BJ (cell line): ENCODE data around the gene SEMA3D. TPM values are rescaled to one million over a fixed set of nuclear protein-coding genes. Genes with fewer than 3 reads are reported as not detected.

Experiments
- CTCF ChIA-PET: fragments of 350-600 bp; formaldehyde crosslinking; extraction: SDS; loops from one replicate; lab custom pipeline; 2021; ENCODE audit warnings: antibody characterized with exemption, inconsistent platforms; lab: Yijun Ruan, JAX
- POLR2A ChIA-PET: fragments of 300-600 bp; sonication (Branson Sonifier 250); formaldehyde crosslinking; extraction: SDS; loops from one replicate; lab custom pipeline; 2021; ENCODE audit warnings: antibody characterized with exemption; lab: Charles Lee
- DNase-seq: peaks from one replicate; pipeline ENCODE4 v3.0.0-alpha.2; 2011; ENCODE audit warnings: low read depth
- H3K27me3 ChIP-seq: 2 replicates; pipeline ENCODE4 v1.6.0; 2011; ENCODE audit warnings: low read length; ENCODE audit not compliant: control insufficient read depth, insufficient read depth
- H3K36me3 ChIP-seq: 2 replicates; pipeline ENCODE4 v1.5.1; 2011; ENCODE audit warnings: low read length; ENCODE audit not compliant: control insufficient read depth, insufficient read depth
- H3K4me3 ChIP-seq: 2 replicates; pipeline ENCODE4 v1.5.1; 2011; ENCODE audit warnings: low read depth, mild to moderate bottlenecking, control low read depth, low read length
- polyA plus RNA-seq: library from polyadenylated mRNA; depleted of rRNA; stranded (reverse); fragments of >200 nt; gene quantifications from 2 replicates; pipeline ENCODE4 v1.2.3, GENCODE V29; 2011
- TF ChIP-seq, protein P1 (sequence below): IDR thresholded peaks from 2 replicates; pipeline ENCODE4 v1.5.1; 2011; ENCODE audit warnings: low read depth, mild to moderate bottlenecking, control low read depth, inconsistent platforms, low read length, moderate library complexity; ENCODE audit not compliant: insufficient read depth

The SEMA3D gene
- polyA plus RNA-seq, 1 experiment, result 19.9 TPM

DNA sequence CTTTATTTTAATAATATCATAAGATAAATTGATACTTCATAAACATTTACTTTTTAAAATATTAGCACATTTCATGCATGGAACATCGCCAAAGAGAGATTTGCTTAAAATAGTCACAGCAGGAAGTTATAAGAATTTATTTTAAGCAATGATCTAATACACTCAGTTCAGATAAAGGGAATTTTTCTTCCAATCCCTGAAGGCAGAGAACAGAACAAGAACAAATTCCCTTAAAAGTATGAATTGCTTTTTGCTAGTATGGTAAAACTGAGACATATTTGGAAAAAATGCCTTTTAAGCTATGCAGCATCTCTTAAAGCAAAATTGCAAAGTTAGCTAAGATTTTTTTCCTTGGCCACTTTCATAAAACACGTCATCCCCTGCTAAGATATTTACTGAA is 91.0 kb downstream of the SEMA3D start:
- ChIA-PET POLR2A (no interaction called here), CTCF (no interaction called here)
- no peak overlapping the region for H3K4me3 ChIP-seq
- TF ChIP-seq, protein P1, sequence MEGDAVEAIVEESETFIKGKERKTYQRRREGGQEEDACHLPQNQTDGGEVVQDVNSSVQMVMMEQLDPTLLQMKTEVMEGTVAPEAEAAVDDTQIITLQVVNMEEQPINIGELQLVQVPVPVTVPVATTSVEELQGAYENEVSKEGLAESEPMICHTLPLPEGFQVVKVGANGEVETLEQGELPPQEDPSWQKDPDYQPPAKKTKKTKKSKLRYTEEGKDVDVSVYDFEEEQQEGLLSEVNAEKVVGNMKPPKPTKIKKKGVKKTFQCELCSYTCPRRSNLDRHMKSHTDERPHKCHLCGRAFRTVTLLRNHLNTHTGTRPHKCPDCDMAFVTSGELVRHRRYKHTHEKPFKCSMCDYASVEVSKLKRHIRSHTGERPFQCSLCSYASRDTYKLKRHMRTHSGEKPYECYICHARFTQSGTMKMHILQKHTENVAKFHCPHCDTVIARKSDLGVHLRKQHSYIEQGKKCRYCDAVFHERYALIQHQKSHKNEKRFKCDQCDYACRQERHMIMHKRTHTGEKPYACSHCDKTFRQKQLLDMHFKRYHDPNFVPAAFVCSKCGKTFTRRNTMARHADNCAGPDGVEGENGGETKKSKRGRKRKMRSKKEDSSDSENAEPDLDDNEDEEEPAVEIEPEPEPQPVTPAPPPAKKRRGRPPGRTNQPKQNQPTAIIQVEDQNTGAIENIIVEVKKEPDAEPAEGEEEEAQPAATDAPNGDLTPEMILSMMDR, result no peak
- no peaks in the 10 kb centered on the region for H3K36me3 ChIP-seq
- no peak for DNase-seq
- no peaks in the 10 kb centered on the region for H3K27me3 ChIP-seq

DNA sequence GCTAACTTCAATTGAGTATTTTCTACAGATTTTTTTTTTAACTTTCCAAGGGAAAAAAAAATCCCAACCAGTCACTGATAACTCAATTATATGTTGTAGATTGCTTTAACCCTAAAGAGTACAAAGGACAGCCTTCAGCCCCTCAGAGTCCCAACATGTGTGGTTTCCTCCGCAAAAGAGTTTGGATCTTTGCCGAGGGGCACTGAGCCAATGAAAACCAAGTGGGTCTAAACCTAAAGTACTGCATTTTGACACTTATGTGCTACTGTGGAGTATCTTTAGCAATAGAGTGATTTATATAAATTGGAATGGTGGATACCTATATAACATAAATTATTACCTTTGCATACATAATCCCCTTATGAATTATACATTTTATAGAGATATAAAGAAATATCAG is 91.5 kb downstream of the SEMA3D start:
- DNase-seq, result no peak
- POLR2A ChIA-PET, result no interaction called here
- CTCF ChIA-PET, result no interaction called here
- Histone ChIP-seq H3K4me3 (no peak overlapping the region), H3K36me3 (no peaks in the 10 kb centered on the region), H3K27me3 (no peaks in the 10 kb centered on the region)
- TF ChIP-seq, protein P1, result no peak

DNA sequence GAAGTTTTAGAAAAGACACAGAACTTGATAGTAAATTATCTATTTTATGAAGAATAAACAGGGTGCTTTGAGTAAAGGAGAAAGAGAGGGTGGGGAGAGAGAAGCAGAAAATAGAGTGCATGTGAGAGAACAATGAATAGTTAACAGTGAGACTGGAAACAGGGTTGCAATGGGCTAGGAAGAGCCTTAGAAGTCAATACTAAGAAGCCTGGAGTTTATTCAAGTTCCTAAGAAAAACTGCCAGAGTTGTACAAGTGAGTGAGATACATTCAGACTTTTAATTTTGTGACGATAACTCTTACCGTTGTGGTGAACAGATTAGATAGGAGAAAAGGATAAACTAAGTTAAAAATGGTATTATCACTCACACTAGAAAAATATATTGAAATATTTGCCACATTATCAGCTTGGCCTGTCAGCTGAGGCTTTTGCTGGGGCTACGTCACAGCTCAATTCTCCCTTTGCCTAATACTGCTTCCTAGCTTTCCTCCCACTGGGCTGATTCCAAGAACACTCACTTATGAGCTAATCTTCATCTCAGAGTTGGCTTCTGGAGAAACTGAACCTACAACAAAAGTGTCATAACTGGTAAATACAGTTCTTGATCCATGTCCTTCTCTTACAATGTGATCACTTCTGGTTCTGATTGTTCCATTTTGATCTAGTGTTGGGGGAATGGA is 92.7 kb downstream of the SEMA3D start:
- H3K36me3 ChIP-seq, result no peaks in the 10 kb centered on the region
- no peaks in the 10 kb centered on the region for H3K27me3 ChIP-seq
- DNase-seq, result no peak
- ChIA-PET CTCF (interaction anchor here (2.1 kb wide), 1 partner anchor 53 kb away, joined by 6 read pairs; no protein-coding TSS in a partner anchor), POLR2A (no interaction called here)
- TF ChIP-seq, protein P1, result no peak
- no peak overlapping the region for H3K4me3 ChIP-seq

DNA sequence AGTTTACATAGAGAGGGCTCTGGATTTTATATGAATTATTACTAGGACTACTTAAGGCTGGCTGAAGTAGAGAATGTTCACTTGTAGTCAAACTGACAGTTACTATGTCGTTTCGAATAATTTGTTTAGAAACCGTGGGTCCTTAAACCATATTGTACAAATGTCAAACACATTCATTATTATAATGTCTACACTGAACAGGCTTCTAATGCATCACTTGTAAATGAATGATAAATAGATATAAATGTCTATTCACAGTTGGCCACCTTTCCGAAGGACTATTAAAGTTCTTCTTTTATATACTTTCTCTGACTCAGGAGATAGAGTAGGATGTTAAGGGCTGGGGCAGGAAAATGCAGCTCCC is 95.3 kb downstream of the SEMA3D start:
- Histone ChIP-seq H3K36me3 (no peaks in the 10 kb centered on the region), H3K27me3 (no peaks in the 10 kb centered on the region), H3K4me3 (no peak overlapping the region)
- POLR2A ChIA-PET, result no interaction called here
- TF ChIP-seq, protein P1, result no peak
- DNase-seq, result no peak
- CTCF ChIA-PET, result no interaction called here

DNA sequence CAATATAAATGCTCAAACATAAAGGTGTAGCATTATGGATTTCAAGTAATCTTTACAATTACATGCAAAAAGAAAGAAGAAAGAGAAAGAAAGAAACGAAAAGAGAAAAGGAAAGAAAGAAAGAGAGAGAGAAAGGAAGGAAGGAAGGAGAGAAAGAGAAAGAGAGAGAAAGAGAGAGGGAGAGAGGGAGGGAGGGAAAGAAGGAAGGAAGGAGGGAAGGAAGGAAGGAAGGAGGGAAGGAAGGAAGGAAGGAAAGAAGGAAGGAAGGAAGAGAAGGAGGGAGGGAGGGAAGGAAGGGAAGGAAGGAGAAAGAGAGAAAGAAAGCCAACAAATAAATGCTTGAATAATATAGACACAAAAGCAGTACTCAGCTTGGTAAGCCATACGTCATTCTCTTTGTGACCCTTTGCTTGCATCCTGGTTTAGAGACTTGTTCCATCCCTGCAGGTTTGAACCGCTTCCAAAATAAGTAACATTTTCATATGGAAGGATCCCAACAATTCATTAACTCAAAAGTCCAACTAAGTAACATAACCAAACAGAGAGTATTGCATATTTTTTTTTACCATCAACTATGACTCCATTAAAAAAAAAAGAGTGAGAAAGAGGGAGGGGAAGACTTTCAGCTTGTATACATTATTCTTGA is 95.8 kb downstream of the SEMA3D start:
- H3K36me3 ChIP-seq, result no peaks in the 10 kb centered on the region
- no peaks in the 10 kb centered on the region for H3K27me3 ChIP-seq
- POLR2A ChIA-PET, result no interaction called here
- TF ChIP-seq, protein P1, result no peak
- H3K4me3 ChIP-seq, result no peak overlapping the region
- DNase-seq, result no peak
- CTCF ChIA-PET, result interaction anchor here (0.8 to 0.9 kb wide), 2 partner anchors 11 to 895 kb away, joined by 3 read pairs; no protein-coding TSS in a partner anchor
